Liver (tissue), 9 donors: ENCODE data around the gene PLXNA2. TPM values are rescaled to one million over a fixed set of nuclear protein-coding genes. Genes with fewer than 3 reads are reported as not detected.

Experiments
- DNase-seq: peaks from one replicate; pipeline ENCODE4 v3.0.0-alpha.2; 2017; ENCODE audit warnings: low spot score
- H3K27ac ChIP-seq, 2 donors: one replicate each; pipeline ENCODE4 v1.7.0; 2013; ENCODE audit warnings: inconsistent platforms in 2 of 2, low read length in 2 of 2, control low read depth in 1 of 2, low read depth in 1 of 2, mild to moderate bottlenecking in 1 of 2
- H3K27me3 ChIP-seq, 4 donors: one replicate each; pipeline versions ENCODE4 v1.6.1 to v1.7.0; 2013; ENCODE audit warnings: low read length in 3 of 4, inconsistent platforms in 1 of 4, mild to moderate bottlenecking in 1 of 4, moderate library complexity in 1 of 4; ENCODE audit not compliant: control insufficient read depth in 4 of 4, insufficient read depth in 4 of 4
- H3K36me3 ChIP-seq, 4 donors: one replicate each; pipeline versions ENCODE4 v1.6.1 to v1.7.0; 2013; ENCODE audit warnings: low read length in 3 of 4, mild to moderate bottlenecking in 3 of 4, low read depth in 1 of 4, moderate library complexity in 1 of 4; ENCODE audit not compliant: control insufficient read depth in 4 of 4, insufficient read depth in 3 of 4
- H3K4me1 ChIP-seq, 4 donors: one replicate each; pipeline versions ENCODE4 v1.6.1 to v1.7.0; 2013; ENCODE audit warnings: low read length in 3 of 4, mild to moderate bottlenecking in 3 of 4, moderate library complexity in 1 of 4; ENCODE audit not compliant: control insufficient read depth in 4 of 4, insufficient read depth in 4 of 4
- H3K4me3 ChIP-seq, 3 donors: one replicate each; pipeline versions ENCODE4 v1.6.1 to v1.7.0; 2013; ENCODE audit warnings: low read length in 3 of 3, control low read depth in 1 of 3, low read depth in 1 of 3, mild to moderate bottlenecking in 1 of 3
- H3K9ac ChIP-seq, 2 donors: one replicate each; pipeline ENCODE4 v1.7.0; 2013; ENCODE audit warnings: low read length in 2 of 2, mild to moderate bottlenecking in 2 of 2, moderate library complexity in 2 of 2, control low read depth in 1 of 2, low read depth in 1 of 2
- H3K9me3 ChIP-seq, 4 donors: one replicate each; pipeline versions ENCODE4 v1.6.1 to v1.7.0; 2013; ENCODE audit warnings: low read length in 3 of 4; ENCODE audit not compliant: control insufficient read depth in 4 of 4
- EGR1 ChIP-seq, 2 donors: IDR thresholded peaks; 2 replicates each; pipeline ENCODE4 v1.6.1; 2016 to 2018; ENCODE audit warnings: antibody characterized with exemption in 2 of 2, low read depth in 2 of 2
- FOXA1 ChIP-seq: IDR thresholded peaks from 2 replicates; pipeline ENCODE4 v1.6.1; 2016; ENCODE audit warnings: antibody characterized with exemption
- FOXA2 ChIP-seq: IDR thresholded peaks from 2 replicates; pipeline ENCODE4 v1.6.1; 2016; ENCODE audit warnings: antibody characterized with exemption
- GABPA ChIP-seq, 2 donors: IDR thresholded peaks in 1 of 2; conservative IDR thresholded peaks in 1 of 2; 2 replicates each; pipeline ENCODE4 v1.6.1; 2016; ENCODE audit warnings: antibody characterized with exemption in 2 of 2, mild to moderate bottlenecking in 1 of 2, moderate library complexity in 1 of 2
- HNF4G ChIP-seq: IDR thresholded peaks from 2 replicates; pipeline ENCODE4 v1.6.1; 2016; ENCODE audit warnings: antibody characterized with exemption
- JUND ChIP-seq, 2 donors: IDR thresholded peaks; 2 replicates each; pipeline ENCODE4 v1.6.1; 2016; ENCODE audit warnings: antibody characterized with exemption in 2 of 2
- NR2F2 ChIP-seq: IDR thresholded peaks from 2 replicates; pipeline ENCODE4 v1.6.1; 2016; ENCODE audit warnings: antibody characterized with exemption
- RAD21 ChIP-seq, 2 donors: IDR thresholded peaks; 2 replicates each; pipeline ENCODE4 v1.6.1; 2016; ENCODE audit warnings: antibody characterized with exemption in 2 of 2, mild to moderate bottlenecking in 2 of 2
- RXRA ChIP-seq, 2 donors: IDR thresholded peaks; 2 replicates each; pipeline ENCODE4 v1.6.1; 2017 to 2018; ENCODE audit warnings: antibody characterized with exemption in 2 of 2, mild to moderate bottlenecking in 1 of 2
- SP1 ChIP-seq: IDR thresholded peaks from 2 replicates; pipeline ENCODE4 v1.6.1; 2018; ENCODE audit warnings: antibody characterized with exemption, mild to moderate bottlenecking
- TAF1 ChIP-seq: conservative IDR thresholded peaks from 2 replicates; pipeline ENCODE4 v1.6.1; 2016; ENCODE audit warnings: antibody characterized with exemption, mild to moderate bottlenecking
- YY1 ChIP-seq: IDR thresholded peaks from 2 replicates; pipeline ENCODE4 v1.6.1; 2016; ENCODE audit warnings: antibody characterized with exemption, mild to moderate bottlenecking
- WGBS: extraction: QIAGEN DNeasy Blood & Tissue Kit; methylation state at CpG from one replicate; pipeline ENCODE4 v1.1.7; 2013; 5-methylcytosine and 5-hydroxymethylcytosine counted together
- polyA plus RNA-seq, 2 donors: library from polyadenylated mRNA; stranded (reverse) in 1 of 2; unstranded in 1 of 2; fragments of 200-250 nt in 1 of 2; fragments of >200 nt in 1 of 2; fragmentation: Nextera tagmentation in 1 of 2; extraction: Ambion mirVana in 1 of 2; gene quantifications; one replicate each; pipeline versions ENCODE4 v1.2.1 to v1.2.3, GENCODE V29; 2013 to 2015
- total RNA-seq, 2 donors: library from RNA; depleted of rRNA; stranded (reverse); fragments of >200 nt; gene quantifications; one replicate each; pipeline ENCODE4 v1.2.3, GENCODE V29; 2014
- TF ChIP-seq, protein P1 (sequence below): IDR thresholded peaks from 2 replicates; pipeline ENCODE4 v1.6.1; 2016; ENCODE audit warnings: antibody characterized with exemption, mild to moderate bottlenecking
- TF ChIP-seq, protein P2 (sequence below): IDR thresholded peaks from 2 replicates; pipeline ENCODE4 v1.6.1; 2016; ENCODE audit warnings: antibody characterized with exemption
- TF ChIP-seq, protein P3 (sequence below): IDR thresholded peaks from 2 replicates; pipeline ENCODE4 v1.6.1; 2016; ENCODE audit warnings: antibody characterized with exemption
- TF ChIP-seq, protein P4 (sequence below): fragments of 150-350 bp; IDR thresholded peaks from 2 replicates; pipeline ENCODE4 v1.5.1; 2017; ENCODE audit warnings: improper control_type of control experiment, low read depth, low read length; ENCODE audit not compliant: missing input control
- donor health status: healthy.
- donor health status: healthy.
- donor health status: healthy.
- donor health status: healthy.
- donor health status: healthy.

PLXNA2 gene
- total and polyA plus RNA-seq, 4 donors, result 1.8 to 9.2 (median 2.8) TPM

- TF ChIP-seq, protein P1, sequence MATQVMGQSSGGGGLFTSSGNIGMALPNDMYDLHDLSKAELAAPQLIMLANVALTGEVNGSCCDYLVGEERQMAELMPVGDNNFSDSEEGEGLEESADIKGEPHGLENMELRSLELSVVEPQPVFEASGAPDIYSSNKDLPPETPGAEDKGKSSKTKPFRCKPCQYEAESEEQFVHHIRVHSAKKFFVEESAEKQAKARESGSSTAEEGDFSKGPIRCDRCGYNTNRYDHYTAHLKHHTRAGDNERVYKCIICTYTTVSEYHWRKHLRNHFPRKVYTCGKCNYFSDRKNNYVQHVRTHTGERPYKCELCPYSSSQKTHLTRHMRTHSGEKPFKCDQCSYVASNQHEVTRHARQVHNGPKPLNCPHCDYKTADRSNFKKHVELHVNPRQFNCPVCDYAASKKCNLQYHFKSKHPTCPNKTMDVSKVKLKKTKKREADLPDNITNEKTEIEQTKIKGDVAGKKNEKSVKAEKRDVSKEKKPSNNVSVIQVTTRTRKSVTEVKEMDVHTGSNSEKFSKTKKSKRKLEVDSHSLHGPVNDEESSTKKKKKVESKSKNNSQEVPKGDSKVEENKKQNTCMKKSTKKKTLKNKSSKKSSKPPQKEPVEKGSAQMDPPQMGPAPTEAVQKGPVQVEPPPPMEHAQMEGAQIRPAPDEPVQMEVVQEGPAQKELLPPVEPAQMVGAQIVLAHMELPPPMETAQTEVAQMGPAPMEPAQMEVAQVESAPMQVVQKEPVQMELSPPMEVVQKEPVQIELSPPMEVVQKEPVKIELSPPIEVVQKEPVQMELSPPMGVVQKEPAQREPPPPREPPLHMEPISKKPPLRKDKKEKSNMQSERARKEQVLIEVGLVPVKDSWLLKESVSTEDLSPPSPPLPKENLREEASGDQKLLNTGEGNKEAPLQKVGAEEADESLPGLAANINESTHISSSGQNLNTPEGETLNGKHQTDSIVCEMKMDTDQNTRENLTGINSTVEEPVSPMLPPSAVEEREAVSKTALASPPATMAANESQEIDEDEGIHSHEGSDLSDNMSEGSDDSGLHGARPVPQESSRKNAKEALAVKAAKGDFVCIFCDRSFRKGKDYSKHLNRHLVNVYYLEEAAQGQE, result no peak
- TF ChIP-seq TAF1 (no peak), RXRA (IDR thresholded peaks at IDR 0.05) (no peak), JUND (IDR thresholded peaks at IDR 0.05) (no peak), FOXA1 (no peak), EGR1 (IDR thresholded peaks at IDR 0.05; ENCODE audit: low read depth in 2 of 2) (no peak)
- TF ChIP-seq, protein P2, sequence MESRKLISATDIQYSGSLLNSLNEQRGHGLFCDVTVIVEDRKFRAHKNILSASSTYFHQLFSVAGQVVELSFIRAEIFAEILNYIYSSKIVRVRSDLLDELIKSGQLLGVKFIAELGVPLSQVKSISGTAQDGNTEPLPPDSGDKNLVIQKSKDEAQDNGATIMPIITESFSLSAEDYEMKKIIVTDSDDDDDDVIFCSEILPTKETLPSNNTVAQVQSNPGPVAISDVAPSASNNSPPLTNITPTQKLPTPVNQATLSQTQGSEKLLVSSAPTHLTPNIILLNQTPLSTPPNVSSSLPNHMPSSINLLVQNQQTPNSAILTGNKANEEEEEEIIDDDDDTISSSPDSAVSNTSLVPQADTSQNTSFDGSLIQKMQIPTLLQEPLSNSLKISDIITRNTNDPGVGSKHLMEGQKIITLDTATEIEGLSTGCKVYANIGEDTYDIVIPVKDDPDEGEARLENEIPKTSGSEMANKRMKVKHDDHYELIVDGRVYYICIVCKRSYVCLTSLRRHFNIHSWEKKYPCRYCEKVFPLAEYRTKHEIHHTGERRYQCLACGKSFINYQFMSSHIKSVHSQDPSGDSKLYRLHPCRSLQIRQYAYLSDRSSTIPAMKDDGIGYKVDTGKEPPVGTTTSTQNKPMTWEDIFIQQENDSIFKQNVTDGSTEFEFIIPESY, result no peak
- TF ChIP-seq, protein P3, sequence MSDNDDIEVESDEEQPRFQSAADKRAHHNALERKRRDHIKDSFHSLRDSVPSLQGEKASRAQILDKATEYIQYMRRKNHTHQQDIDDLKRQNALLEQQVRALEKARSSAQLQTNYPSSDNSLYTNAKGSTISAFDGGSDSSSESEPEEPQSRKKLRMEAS, result no peak
- 45% methylated on average over 2 of the region's 2 CpGs for WGBS
- DNase-seq, result no peak
- H3K4me1 ChIP-seq, result no peaks in the 10 kb centered on the region
- no peaks in the 10 kb centered on the region for H3K27me3 ChIP-seq
- no peak overlapping the region for H3K9ac ChIP-seq
- no peaks in the 10 kb centered on the region for H3K9me3 ChIP-seq
- H3K36me3 ChIP-seq, result no peaks in the 10 kb centered on the region
- no peak overlapping the region for H3K4me3 ChIP-seq
- H3K27ac ChIP-seq, result no peak overlapping the region
Measured at GRCh38 chr1:208012721-208013120, 231.5 kb downstream of the PLXNA2 start.

DNA sequence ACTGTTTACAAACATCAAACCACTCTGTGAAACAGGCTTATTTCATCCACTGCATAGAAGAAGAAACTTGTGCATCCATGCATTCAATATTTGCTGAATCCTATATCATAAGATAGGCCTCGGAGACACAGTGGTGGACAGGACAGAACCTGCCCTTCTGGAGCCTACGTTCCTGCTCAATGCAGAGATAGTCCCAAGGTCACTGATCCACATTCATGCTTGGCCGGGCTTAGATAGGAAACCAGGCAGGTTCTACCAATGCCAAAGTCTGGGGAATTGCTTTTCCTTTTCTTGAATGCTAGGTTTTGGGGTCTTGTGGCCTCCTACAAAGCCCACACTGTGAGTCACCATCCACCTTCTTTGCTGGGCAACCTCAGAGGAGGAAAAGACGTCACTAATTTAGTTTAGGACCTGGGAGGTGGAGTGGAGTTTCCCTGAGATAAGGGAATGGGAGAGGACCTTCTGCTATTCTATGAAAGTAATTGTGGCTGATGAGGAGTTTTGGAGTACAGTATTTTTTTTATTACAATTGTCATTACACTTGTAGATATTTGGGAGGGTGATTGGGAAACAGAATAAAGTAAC, 233.6 kb downstream of the PLXNA2 start:
- TF ChIP-seq, protein P2, result no peak
- no peak for TF ChIP-seq EGR1 (IDR thresholded peaks at IDR 0.05; ENCODE audit: low read depth in 2 of 2)
- TF ChIP-seq TAF1, result no peak
- TF ChIP-seq FOXA2, result no peak
- no peak for TF ChIP-seq HNF4G
- TF ChIP-seq GABPA (IDR thresholded peaks at IDR 0.05 in 1 of 2, conservative IDR thresholded peaks at IDR 0.05 in 1 of 2), result no peak
- no peak for TF ChIP-seq FOXA1
- TF ChIP-seq, protein P3, result no peak
- TF ChIP-seq YY1, result no peak
- TF ChIP-seq NR2F2, result no peak
- TF ChIP-seq SP1, result no peak
- TF ChIP-seq RAD21 (IDR thresholded peaks at IDR 0.05), result no peak
- TF ChIP-seq, protein P4, sequence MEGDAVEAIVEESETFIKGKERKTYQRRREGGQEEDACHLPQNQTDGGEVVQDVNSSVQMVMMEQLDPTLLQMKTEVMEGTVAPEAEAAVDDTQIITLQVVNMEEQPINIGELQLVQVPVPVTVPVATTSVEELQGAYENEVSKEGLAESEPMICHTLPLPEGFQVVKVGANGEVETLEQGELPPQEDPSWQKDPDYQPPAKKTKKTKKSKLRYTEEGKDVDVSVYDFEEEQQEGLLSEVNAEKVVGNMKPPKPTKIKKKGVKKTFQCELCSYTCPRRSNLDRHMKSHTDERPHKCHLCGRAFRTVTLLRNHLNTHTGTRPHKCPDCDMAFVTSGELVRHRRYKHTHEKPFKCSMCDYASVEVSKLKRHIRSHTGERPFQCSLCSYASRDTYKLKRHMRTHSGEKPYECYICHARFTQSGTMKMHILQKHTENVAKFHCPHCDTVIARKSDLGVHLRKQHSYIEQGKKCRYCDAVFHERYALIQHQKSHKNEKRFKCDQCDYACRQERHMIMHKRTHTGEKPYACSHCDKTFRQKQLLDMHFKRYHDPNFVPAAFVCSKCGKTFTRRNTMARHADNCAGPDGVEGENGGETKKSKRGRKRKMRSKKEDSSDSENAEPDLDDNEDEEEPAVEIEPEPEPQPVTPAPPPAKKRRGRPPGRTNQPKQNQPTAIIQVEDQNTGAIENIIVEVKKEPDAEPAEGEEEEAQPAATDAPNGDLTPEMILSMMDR, result no peak
- H3K27ac ChIP-seq, result no peak overlapping the region
- H3K9ac ChIP-seq, result no peak overlapping the region
- no peaks in the 10 kb centered on the region for H3K36me3 ChIP-seq
- H3K4me1 ChIP-seq, result no peaks in the 10 kb centered on the region
- no peaks in the 10 kb centered on the region for H3K27me3 ChIP-seq
- H3K4me3 ChIP-seq, result no peak overlapping the region
- WGBS, result 71% methylated on average over 4 of the region's 4 CpGs
- peaks cover 0 to 3% (median 0%) of the 10 kb centered on the region in 4 donors for H3K9me3 ChIP-seq
- DNase-seq, result no peak
